K562 (cell line): ENCODE results near the gene SLC36A3. TPM values are rescaled to one million over a fixed set of nuclear protein-coding genes. Genes with fewer than 3 reads are reported as not detected.
A peak's percentile ranks its signal among the peaks of the same experiment; 100 is the strongest.

Source experiments
- ARNT ChIP-seq, 2 experiments: fragments of 450-650 bp; IDR thresholded peaks; 2 replicates each; pipeline ENCODE4 v1.6.1; 2016; ENCODE audit warnings: mild to moderate bottlenecking in 1 of 2
- CBX5 ChIP-seq: IDR thresholded peaks from 2 replicates; pipeline ENCODE4 v1.6.1; 2014; ENCODE audit warnings: low read depth, borderline replicate concordance
- CEBPB ChIP-seq: fragments of 450-650 bp; IDR thresholded peaks from 2 replicates; pipeline ENCODE4 v1.6.1; 2016; ENCODE audit warnings: missing genetic modification characterization, missing compliant biosample characterization
- CREB1 ChIP-seq, 2 experiments: sonication (generic) in 1 of 2; formaldehyde crosslinking in 1 of 2; IDR thresholded peaks; 2 replicates each; pipeline versions ENCODE4 v1.6.1 to v1.8.0; 2012 to 2022; ENCODE audit warnings: inconsistent platforms in 1 of 2, mild to moderate bottlenecking in 1 of 2, missing genetic modification reagents in 1 of 2, moderate library complexity in 1 of 2
- FOXJ2 ChIP-seq: fragments of 200-800 bp; sonication (Bioruptor generic); IDR thresholded peaks from 2 replicates; pipeline ENCODE4 v1.6.1; 2016; ENCODE audit warnings: missing genetic modification characterization, missing compliant biosample characterization
- FOXJ3 ChIP-seq: sonication (generic); formaldehyde crosslinking; IDR thresholded peaks from 2 replicates; pipeline ENCODE4 v1.4.0; 2020; ENCODE audit warnings: mild to moderate bottlenecking, missing genetic modification reagents
- HNRNPH1 ChIP-seq: fragments of 200-400 bp; formaldehyde crosslinking; optimal IDR thresholded peaks from 2 replicates; pipeline ENCODE3; 2017; ENCODE audit warnings: low read depth, mild to moderate bottlenecking, low read length, moderate library complexity
- HNRNPL ChIP-seq: fragments of 200-400 bp; formaldehyde crosslinking; IDR thresholded peaks from 2 replicates; pipeline ENCODE4 v1.6.1; 2017; ENCODE audit warnings: low read depth, mild to moderate bottlenecking, low read length
- NR3C1 ChIP-seq: sonication (generic); formaldehyde crosslinking; IDR thresholded peaks from 2 replicates; pipeline ENCODE4 v1.8.1; 2022; ENCODE audit warnings: missing genetic modification reagents
- POLR3A ChIP-seq: IDR thresholded peaks from 2 replicates; pipeline ENCODE4 v1.6.1; 2011; ENCODE audit warnings: borderline replicate concordance, mild to moderate bottlenecking, moderate library complexity; ENCODE audit not compliant: insufficient read length, insufficient read depth; ENCODE audit errors: extremely low read depth
- SMAD2 ChIP-seq: fragments of 150-350 bp; IDR thresholded peaks from 2 replicates; pipeline ENCODE4 v1.6.1; 2014; ENCODE audit warnings: low read depth, mild to moderate bottlenecking, low read length
- SMARCC2 ChIP-seq: fragments of 450-650 bp; IDR thresholded peaks from 2 replicates; pipeline ENCODE4 v1.6.1; 2017; ENCODE audit warnings: antibody characterized with exemption, moderate library complexity, mild to moderate bottlenecking, low read depth
- SRSF1 ChIP-seq: fragments of 200-400 bp; formaldehyde crosslinking; IDR thresholded peaks from 2 replicates; pipeline ENCODE4 v1.6.1; 2017; ENCODE audit warnings: mild to moderate bottlenecking, low read depth, low read length, moderate library complexity
- ZC3H8 ChIP-seq: fragments of 450-650 bp; IDR thresholded peaks from 2 replicates; pipeline ENCODE4 v1.6.1; 2017
- ZNF431 ChIP-seq: sonication (generic); formaldehyde crosslinking; IDR thresholded peaks from 2 replicates; pipeline ENCODE4 v1.8.0; 2022; ENCODE audit warnings: mild to moderate bottlenecking, missing genetic modification reagents
- ZNF764 ChIP-seq: fragments of 250-450 bp; sonication (Bioruptor Pico); IDR thresholded peaks from 2 replicates; pipeline ENCODE4 v1.4.0; 2020; ENCODE audit warnings: low read depth, mild to moderate bottlenecking, moderate library complexity
- polyA plus RNA-seq, 8 experiments: library from polyadenylated mRNA; depleted of rRNA in 4 of 8; stranded (reverse) in 5 of 8; unstranded in 3 of 8; fragments of >200 nt; fragmentation: Nextera tagmentation in 2 of 8; fragmentation: Illumina TruSeq in 1 of 8; extraction: Ambion mirVana in 2 of 8; extraction: Trizol in 1 of 8; gene quantifications; 2 replicates each; pipeline versions ENCODE4 v1.2.1 to v1.2.3, GENCODE V29; 2011 to 2014; ENCODE audit warnings: inconsistent platforms in 1 of 8, missing spikeins in 1 of 8
- total RNA-seq, 7 experiments: library from RNA; depleted of rRNA in 6 of 7; stranded (reverse); fragments of >200 nt in 6 of 7; fragmentation: Illumina TruSeq in 2 of 7; extraction: Trizol in 2 of 7; gene quantifications; 2 replicates each; pipeline versions ENCODE4 v1.2.1 to v1.2.3, GENCODE V29; 2011 to 2021; ENCODE audit warnings: low replicate concordance in 1 of 7
- TF ChIP-seq, protein P1 (sequence below): fragments of 450-650 bp; IDR thresholded peaks from 2 replicates; pipeline ENCODE4 v1.6.1; 2017; ENCODE audit warnings: antibody characterized with exemption
- TF ChIP-seq, protein P2 (sequence below): sonication (generic); formaldehyde crosslinking; IDR thresholded peaks from 2 replicates; pipeline ENCODE4 v1.9.0; 2022; ENCODE audit warnings: mild to moderate bottlenecking, missing genetic modification reagents
- TF ChIP-seq, protein P3 (sequence below): sonication (generic); formaldehyde crosslinking; IDR thresholded peaks from 2 replicates; pipeline ENCODE4 v1.8.0; 2022; ENCODE audit warnings: mild to moderate bottlenecking, low read depth, missing genetic modification reagents
- TF ChIP-seq, protein P4 (sequence below): sonication (generic); formaldehyde crosslinking; IDR thresholded peaks from 2 replicates; pipeline ENCODE4 v1.8.0; 2022; ENCODE audit warnings: missing genetic modification reagents, mild to moderate bottlenecking, borderline replicate concordance
- TF ChIP-seq, protein P5 (sequence below): sonication (generic); formaldehyde crosslinking; IDR thresholded peaks from 2 replicates; pipeline ENCODE4 v1.8.1; 2023; ENCODE audit warnings: mild to moderate bottlenecking, missing genetic modification reagents, moderate library complexity

Gene SLC36A3
- total and polyA plus RNA-seq, 9 of the 15 experiments (the other 6 are each of a cell fraction or from before 2014, with no cell fraction given): not detected

DNA sequence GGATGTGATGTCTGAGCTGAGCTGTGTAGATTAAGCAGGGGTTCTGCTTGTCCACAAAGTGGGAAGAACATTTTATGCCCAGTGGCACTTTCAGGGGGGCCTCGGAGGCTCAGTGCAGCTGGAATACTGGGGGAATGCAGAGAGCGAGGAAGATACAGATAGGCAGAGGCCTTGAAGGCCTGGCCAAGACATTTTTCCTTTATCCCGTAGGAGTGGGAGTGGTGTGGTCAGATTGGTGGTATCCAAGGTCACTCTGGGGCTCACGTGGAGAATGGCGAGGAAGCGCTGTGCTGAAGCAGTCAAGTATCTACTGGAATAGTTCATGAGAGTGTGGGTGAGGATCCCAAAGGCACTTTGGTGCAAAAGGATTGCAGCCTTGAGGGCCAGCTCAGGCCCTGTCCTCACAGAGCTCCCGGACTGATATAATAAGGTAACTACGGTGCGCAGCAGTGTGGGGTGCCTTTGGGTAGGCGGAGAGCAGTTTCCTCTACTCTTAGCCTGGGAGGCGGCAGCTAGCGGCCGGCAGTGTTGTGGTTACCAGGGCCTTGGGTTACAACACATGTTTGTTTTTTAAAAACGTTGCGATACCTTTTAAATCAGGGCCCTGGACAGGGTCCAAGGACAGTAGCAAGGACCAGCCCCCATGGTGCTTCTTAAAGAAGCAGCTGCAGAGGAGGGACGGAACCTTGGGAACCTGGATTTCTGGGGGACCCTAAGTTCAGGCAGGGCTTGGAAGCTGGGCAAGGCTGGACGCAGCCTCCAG lies 68.9 kb downstream of the SLC36A3 start (continued):
- TF ChIP-seq HNRNPH1: no peak
- no peak for TF ChIP-seq SRSF1
- TF ChIP-seq FOXJ2 (tag): peak; percentile 72
- no peak for TF ChIP-seq ZNF764
- no peak for TF ChIP-seq CBX5
- TF ChIP-seq, protein P1, sequence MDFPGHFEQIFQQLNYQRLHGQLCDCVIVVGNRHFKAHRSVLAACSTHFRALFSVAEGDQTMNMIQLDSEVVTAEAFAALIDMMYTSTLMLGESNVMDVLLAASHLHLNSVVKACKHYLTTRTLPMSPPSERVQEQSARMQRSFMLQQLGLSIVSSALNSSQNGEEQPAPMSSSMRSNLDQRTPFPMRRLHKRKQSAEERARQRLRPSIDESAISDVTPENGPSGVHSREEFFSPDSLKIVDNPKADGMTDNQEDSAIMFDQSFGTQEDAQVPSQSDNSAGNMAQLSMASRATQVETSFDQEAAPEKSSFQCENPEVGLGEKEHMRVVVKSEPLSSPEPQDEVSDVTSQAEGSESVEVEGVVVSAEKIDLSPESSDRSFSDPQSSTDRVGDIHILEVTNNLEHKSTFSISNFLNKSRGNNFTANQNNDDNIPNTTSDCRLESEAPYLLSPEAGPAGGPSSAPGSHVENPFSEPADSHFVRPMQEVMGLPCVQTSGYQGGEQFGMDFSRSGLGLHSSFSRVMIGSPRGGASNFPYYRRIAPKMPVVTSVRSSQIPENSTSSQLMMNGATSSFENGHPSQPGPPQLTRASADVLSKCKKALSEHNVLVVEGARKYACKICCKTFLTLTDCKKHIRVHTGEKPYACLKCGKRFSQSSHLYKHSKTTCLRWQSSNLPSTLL: no peak
- TF ChIP-seq SMARCC2: no peak
- TF ChIP-seq NR3C1 (CRISPR knock-in tag): no peak
- TF ChIP-seq, protein P2, sequence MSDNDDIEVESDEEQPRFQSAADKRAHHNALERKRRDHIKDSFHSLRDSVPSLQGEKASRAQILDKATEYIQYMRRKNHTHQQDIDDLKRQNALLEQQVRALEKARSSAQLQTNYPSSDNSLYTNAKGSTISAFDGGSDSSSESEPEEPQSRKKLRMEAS: no peak
- no peak for TF ChIP-seq ZC3H8
- no peak for TF ChIP-seq HNRNPL
- no peak for TF ChIP-seq SMAD2
- no peak for TF ChIP-seq ZNF431 (CRISPR knock-in tag)
- TF ChIP-seq, protein P3, sequence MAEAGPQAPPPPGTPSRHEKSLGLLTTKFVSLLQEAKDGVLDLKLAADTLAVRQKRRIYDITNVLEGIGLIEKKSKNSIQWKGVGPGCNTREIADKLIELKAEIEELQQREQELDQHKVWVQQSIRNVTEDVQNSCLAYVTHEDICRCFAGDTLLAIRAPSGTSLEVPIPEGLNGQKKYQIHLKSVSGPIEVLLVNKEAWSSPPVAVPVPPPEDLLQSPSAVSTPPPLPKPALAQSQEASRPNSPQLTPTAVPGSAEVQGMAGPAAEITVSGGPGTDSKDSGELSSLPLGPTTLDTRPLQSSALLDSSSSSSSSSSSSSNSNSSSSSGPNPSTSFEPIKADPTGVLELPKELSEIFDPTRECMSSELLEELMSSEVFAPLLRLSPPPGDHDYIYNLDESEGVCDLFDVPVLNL: no peak
- TF ChIP-seq, protein P4, sequence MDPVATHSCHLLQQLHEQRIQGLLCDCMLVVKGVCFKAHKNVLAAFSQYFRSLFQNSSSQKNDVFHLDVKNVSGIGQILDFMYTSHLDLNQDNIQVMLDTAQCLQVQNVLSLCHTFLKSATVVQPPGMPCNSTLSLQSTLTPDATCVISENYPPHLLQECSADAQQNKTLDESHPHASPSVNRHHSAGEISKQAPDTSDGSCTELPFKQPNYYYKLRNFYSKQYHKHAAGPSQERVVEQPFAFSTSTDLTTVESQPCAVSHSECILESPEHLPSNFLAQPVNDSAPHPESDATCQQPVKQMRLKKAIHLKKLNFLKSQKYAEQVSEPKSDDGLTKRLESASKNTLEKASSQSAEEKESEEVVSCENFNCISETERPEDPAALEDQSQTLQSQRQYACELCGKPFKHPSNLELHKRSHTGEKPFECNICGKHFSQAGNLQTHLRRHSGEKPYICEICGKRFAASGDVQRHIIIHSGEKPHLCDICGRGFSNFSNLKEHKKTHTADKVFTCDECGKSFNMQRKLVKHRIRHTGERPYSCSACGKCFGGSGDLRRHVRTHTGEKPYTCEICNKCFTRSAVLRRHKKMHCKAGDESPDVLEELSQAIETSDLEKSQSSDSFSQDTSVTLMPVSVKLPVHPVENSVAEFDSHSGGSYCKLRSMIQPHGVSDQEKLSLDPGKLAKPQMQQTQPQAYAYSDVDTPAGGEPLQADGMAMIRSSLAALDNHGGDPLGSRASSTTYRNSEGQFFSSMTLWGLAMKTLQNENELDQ (CRISPR knock-in tag): no peak
- no peak for TF ChIP-seq CREB1 (IDR thresholded peaks at IDR 0.05)
- no peak for TF ChIP-seq CREB1 (CRISPR knock-in tag; IDR thresholded peaks at IDR 0.05)
- peak; percentile 32; the same call in 1 of the 2 replicates for TF ChIP-seq FOXJ3 (CRISPR knock-in tag)
- TF ChIP-seq POLR3A: no peak
- TF ChIP-seq ARNT (IDR thresholded peaks at IDR 0.05): no peak
- peak; percentile 48 for TF ChIP-seq CEBPB (tag)
- TF ChIP-seq, protein P5, sequence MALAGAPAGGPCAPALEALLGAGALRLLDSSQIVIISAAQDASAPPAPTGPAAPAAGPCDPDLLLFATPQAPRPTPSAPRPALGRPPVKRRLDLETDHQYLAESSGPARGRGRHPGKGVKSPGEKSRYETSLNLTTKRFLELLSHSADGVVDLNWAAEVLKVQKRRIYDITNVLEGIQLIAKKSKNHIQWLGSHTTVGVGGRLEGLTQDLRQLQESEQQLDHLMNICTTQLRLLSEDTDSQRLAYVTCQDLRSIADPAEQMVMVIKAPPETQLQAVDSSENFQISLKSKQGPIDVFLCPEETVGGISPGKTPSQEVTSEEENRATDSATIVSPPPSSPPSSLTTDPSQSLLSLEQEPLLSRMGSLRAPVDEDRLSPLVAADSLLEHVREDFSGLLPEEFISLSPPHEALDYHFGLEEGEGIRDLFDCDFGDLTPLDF (CRISPR knock-in tag): no peak
